ENCODE results near the gene FANCE.
"Not testable (repeated sequence)": the region's sequence is repeated elsewhere in the genome, so short reads cannot be mapped to it uniquely, and the experiment has no call there.

Gene FANCE

DNA sequence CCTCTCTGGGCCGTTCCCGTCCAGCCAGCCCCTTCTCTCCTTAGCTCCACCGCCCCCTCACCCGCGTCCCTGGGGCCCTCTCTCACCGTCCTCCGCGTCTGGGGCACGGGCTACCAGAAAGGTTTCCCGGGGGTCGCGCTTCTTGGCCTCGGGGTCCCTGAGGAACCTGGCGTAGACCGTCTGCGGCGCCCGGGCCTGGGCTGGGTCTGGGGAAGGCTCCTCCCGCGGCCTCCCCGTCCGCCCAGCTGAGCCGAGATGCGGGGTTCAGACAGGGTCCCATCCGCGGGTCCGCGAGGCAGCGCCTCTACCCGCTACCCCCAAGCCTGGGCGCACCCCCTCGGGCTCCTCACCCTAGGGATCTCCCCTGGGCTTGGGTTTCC lies 59.4 kb downstream of the FANCE start:
- no peak overlapping the region for H3K27ac ChIP-seq
- no peak overlapping the region for H2AFZ ChIP-seq (ENCODE audit: low read depth)
- no peak overlapping the region for H3K4me2 ChIP-seq
- no peaks in the 10 kb centered on the region for H3K36me3 ChIP-seq (ENCODE audit: insufficient read depth)
- H4K20me1 ChIP-seq (ENCODE audit: insufficient read depth), result no peaks in the 10 kb centered on the region
- H3K27me3 ChIP-seq (ENCODE audit: insufficient read depth, low read depth), result no peaks in the 10 kb centered on the region
- H3K4me1 ChIP-seq (ENCODE audit: low read depth, poor library complexity, severe bottlenecking), result no peaks in the 10 kb centered on the region
- no peak overlapping the region for H3K9ac ChIP-seq
- H3K79me2 ChIP-seq (ENCODE audit: insufficient read depth, low read depth), result no peaks in the 10 kb centered on the region
- H3K4me3 ChIP-seq (IDR thresholded peaks at IDR 0.05; ENCODE audit: insufficient read depth, low read depth, low read length), result no peak overlapping the region
- TF ChIP-seq, protein P1, sequence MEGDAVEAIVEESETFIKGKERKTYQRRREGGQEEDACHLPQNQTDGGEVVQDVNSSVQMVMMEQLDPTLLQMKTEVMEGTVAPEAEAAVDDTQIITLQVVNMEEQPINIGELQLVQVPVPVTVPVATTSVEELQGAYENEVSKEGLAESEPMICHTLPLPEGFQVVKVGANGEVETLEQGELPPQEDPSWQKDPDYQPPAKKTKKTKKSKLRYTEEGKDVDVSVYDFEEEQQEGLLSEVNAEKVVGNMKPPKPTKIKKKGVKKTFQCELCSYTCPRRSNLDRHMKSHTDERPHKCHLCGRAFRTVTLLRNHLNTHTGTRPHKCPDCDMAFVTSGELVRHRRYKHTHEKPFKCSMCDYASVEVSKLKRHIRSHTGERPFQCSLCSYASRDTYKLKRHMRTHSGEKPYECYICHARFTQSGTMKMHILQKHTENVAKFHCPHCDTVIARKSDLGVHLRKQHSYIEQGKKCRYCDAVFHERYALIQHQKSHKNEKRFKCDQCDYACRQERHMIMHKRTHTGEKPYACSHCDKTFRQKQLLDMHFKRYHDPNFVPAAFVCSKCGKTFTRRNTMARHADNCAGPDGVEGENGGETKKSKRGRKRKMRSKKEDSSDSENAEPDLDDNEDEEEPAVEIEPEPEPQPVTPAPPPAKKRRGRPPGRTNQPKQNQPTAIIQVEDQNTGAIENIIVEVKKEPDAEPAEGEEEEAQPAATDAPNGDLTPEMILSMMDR (conservative IDR thresholded peaks at IDR 0.05; ENCODE audit: low read depth, low read length), result no peak

DNA sequence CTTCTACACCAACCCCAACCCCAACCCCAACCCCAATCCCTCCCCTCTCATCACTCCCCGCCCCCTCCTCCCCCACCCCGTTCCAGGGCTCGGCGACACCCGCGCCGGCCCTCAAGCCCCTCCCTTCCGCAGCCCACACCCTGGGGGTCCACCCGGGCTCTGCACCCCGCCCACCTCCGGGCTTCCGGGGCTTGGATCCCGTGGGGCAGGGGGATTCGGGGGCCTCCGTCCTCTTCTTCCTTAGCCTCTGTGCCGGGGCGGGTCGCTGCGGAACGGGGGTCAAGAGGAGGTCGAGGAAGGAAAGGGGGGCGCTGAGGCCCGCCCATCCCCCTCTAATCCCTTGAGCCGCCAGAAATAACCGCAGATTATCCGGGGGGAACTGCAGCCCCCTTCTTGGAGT lies 59.9 kb downstream of the FANCE start:
- no peak overlapping the region for H3K4me3 ChIP-seq (IDR thresholded peaks at IDR 0.05; ENCODE audit: insufficient read depth, low read depth, low read length)
- H2AFZ ChIP-seq (ENCODE audit: low read depth), result no peak overlapping the region
- no peak overlapping the region for H3K4me2 ChIP-seq
- H3K9ac ChIP-seq, result no peak overlapping the region
- H3K27me3 ChIP-seq (ENCODE audit: insufficient read depth, low read depth), result no peaks in the 10 kb centered on the region
- H3K36me3 ChIP-seq (ENCODE audit: insufficient read depth), result no peaks in the 10 kb centered on the region
- H3K79me2 ChIP-seq (ENCODE audit: insufficient read depth, low read depth), result no peaks in the 10 kb centered on the region
- no peaks in the 10 kb centered on the region for H3K4me1 ChIP-seq (ENCODE audit: low read depth, poor library complexity, severe bottlenecking)
- H3K27ac ChIP-seq, result no peak overlapping the region
- H4K20me1 ChIP-seq (ENCODE audit: insufficient read depth), result no peaks in the 10 kb centered on the region
- TF ChIP-seq, protein P1 (conservative IDR thresholded peaks at IDR 0.05; ENCODE audit: low read depth, low read length), result no peak

GRCh38 chr6:35512740-35513139 lies 60.6 kb downstream of the FANCE start, which contains the start of gene TULP1:
TSS of gene TULP1 (minus strand) at chr6:35512896. CDS start at chr6:35512858, 38 bp downstream.
- H3K27ac ChIP-seq, result no peak within 1 kb of the TSS
- TF ChIP-seq, protein P1 (conservative IDR thresholded peaks at IDR 0.05; ENCODE audit: low read depth, low read length), result no peak
- no peak within 1 kb of the TSS for H3K4me2 ChIP-seq
- no peak within 1 kb of the TSS for H2AFZ ChIP-seq (ENCODE audit: low read depth)
- no peaks in the 10 kb centered on the region for H3K4me1 ChIP-seq (ENCODE audit: low read depth, poor library complexity, severe bottlenecking)
- H3K9ac ChIP-seq, result no peak within 1 kb of the TSS
- no peak within 1 kb of the TSS for H3K4me3 ChIP-seq (IDR thresholded peaks at IDR 0.05; ENCODE audit: insufficient read depth, low read depth, low read length)
- H3K36me3 ChIP-seq (ENCODE audit: insufficient read depth), result no peaks in the 10 kb centered on the region
- H4K20me1 ChIP-seq (ENCODE audit: insufficient read depth), result no peaks in the 10 kb centered on the region
- H3K79me2 ChIP-seq (ENCODE audit: insufficient read depth, low read depth), result no peaks in the 10 kb centered on the region
- no peaks in the 10 kb centered on the region for H3K27me3 ChIP-seq (ENCODE audit: insufficient read depth, low read depth)

- H3K9ac ChIP-seq, result no peak overlapping the region
- H2AFZ ChIP-seq (ENCODE audit: low read depth), result no peak overlapping the region
- no peak overlapping the region for H3K4me3 ChIP-seq (IDR thresholded peaks at IDR 0.05; ENCODE audit: insufficient read depth, low read depth, low read length)
- TF ChIP-seq, protein P1 (conservative IDR thresholded peaks at IDR 0.05; ENCODE audit: low read depth, low read length), result no peak
- no peaks in the 10 kb centered on the region for H3K27me3 ChIP-seq (ENCODE audit: insufficient read depth, low read depth)
- H3K79me2 ChIP-seq (ENCODE audit: insufficient read depth, low read depth), result no peaks in the 10 kb centered on the region
- no peaks in the 10 kb centered on the region for H3K4me1 ChIP-seq (ENCODE audit: low read depth, poor library complexity, severe bottlenecking)
- no peak overlapping the region for H3K4me2 ChIP-seq
- H4K20me1 ChIP-seq (ENCODE audit: insufficient read depth), result no peaks in the 10 kb centered on the region
- no peaks in the 10 kb centered on the region for H3K36me3 ChIP-seq (ENCODE audit: insufficient read depth)
- H3K27ac ChIP-seq, result no peak overlapping the region
Observed at GRCh38 chr6:35514587-35514986, 62.4 kb downstream of the FANCE start.

GRCh38 chr6:35515939-35516338 lies 63.8 kb downstream of the FANCE start:
- not testable (repeated sequence) for H3K9ac ChIP-seq; H3K4me2 ChIP-seq; H2AFZ ChIP-seq (ENCODE audit: low read depth); H3K27me3 ChIP-seq (ENCODE audit: insufficient read depth, low read depth); H3K4me3 ChIP-seq (IDR thresholded peaks at IDR 0.05; ENCODE audit: insufficient read depth, low read depth, low read length); H3K27ac ChIP-seq; H4K20me1 ChIP-seq (ENCODE audit: insufficient read depth); H3K79me2 ChIP-seq (ENCODE audit: insufficient read depth, low read depth); H3K36me3 ChIP-seq (ENCODE audit: insufficient read depth); H3K4me1 ChIP-seq (ENCODE audit: low read depth, poor library complexity, severe bottlenecking)

Measured in KMS-11 (cell line).